GM10248 (cell line): Measurements from ENCODE around the gene IFT57.

Experiments
- CTCF ChIA-PET: fragments of 300-600 bp; sonication (Branson Sonifier 250); formaldehyde crosslinking; extraction: SDS; loops from one replicate; lab custom pipeline; 2021; ENCODE audit warnings: antibody characterized with exemption; lab: Yijun Ruan, JAX
- POLR2A ChIA-PET: fragments of 350-650 bp; sonication (Branson Sonifier 250); formaldehyde crosslinking; extraction: SDS; loops from one replicate; lab custom pipeline; 2020; ENCODE audit warnings: antibody characterized with exemption; lab: Yijun Ruan, JAX
- DNase-seq: peaks from one replicate; pipeline ENCODE4 v3.0.0; 2012; ENCODE audit errors: extremely low spot score
- CTCF ChIP-seq: IDR thresholded peaks from 2 replicates; pipeline ENCODE4 v1.5.1; 2012; ENCODE audit warnings: mild to moderate bottlenecking, low read depth; ENCODE audit errors: extremely low read depth, missing control alignments, control extremely low read depth

The IFT57 gene

GRCh38 chr3:108250626-108251025 lies 28.4 kb upstream of the IFT57 start:
- ChIA-PET POLR2A (no interaction called here), CTCF (interaction anchor here (0.8 kb wide), 1 partner anchor 9 kb away, joined by 3 read pairs; no protein-coding TSS in a partner anchor)
- no peak for TF ChIP-seq CTCF
- DNase-seq: no peak

- TF ChIP-seq CTCF: no peak
- ChIA-PET POLR2A (no interaction called here), CTCF (interaction anchor here (1.2 kb wide), 1 partner anchor 11 kb away, joined by 3 read pairs; no protein-coding TSS in a partner anchor)
- no peak for DNase-seq
These were observed 21.0 kb upstream of the IFT57 start for GRCh38 chr3:108243243-108243642.

GRCh38 chr3:108242776-108243175 lies 20.6 kb upstream of the IFT57 start:
- CTCF ChIA-PET: interaction anchor here (0.8 to 1.5 kb wide), 3 partner anchors 11 to 14 kb away, joined by 3 read pairs; no protein-coding TSS in a partner anchor
- no peak for TF ChIP-seq CTCF
- POLR2A ChIA-PET: no interaction called here
- DNase-seq: no peak

GRCh38 chr3:108241721-108242120 lies 19.5 kb upstream of the IFT57 start:
- POLR2A ChIA-PET: no interaction called here
- DNase-seq: no peak
- CTCF ChIA-PET: interaction anchor here (1.1 to 1.5 kb wide), 2 partner anchors 9 to 13 kb away, joined by 3 read pairs; no protein-coding TSS in a partner anchor
- TF ChIP-seq CTCF: no peak

GRCh38 chr3:108241146-108241545 lies 18.9 kb upstream of the IFT57 start:
- POLR2A ChIA-PET: interaction anchor here (0.5 kb wide), 1 partner anchor 14 kb away, joined by 3 read pairs; no protein-coding TSS in a partner anchor
- CTCF ChIA-PET: no interaction called here
- no peak for TF ChIP-seq CTCF
- DNase-seq: no peak

GRCh38 chr3:108239082-108239481 lies 16.9 kb upstream of the IFT57 start:
- ChIA-PET CTCF (interaction anchor here (0.7 to 2.2 kb wide), 3 partner anchors 17 to 166 kb away, joined by 3 to 6 read pairs (median 3); partner anchors contain the start of gene IFT57), POLR2A (no interaction called here)
- no peak for TF ChIP-seq CTCF
- DNase-seq: no peak
